HEK293 (cell line): ENCODE measurements around the gene AKR1C1.
"Not testable (repeated sequence)": the region's sequence is repeated elsewhere in the genome, so short reads cannot be mapped to it uniquely, and the experiment has no call there.

Experiments
- GLI4 ChIP-seq: fragments of 450-650 bp; formaldehyde crosslinking; IDR thresholded peaks from 2 replicates; pipeline ENCODE4 v1.5.1; 2016; ENCODE audit warnings: missing biosample characterization, missing genetic modification characterization
- SP2 ChIP-seq: fragments of 450-650 bp; formaldehyde crosslinking; IDR thresholded peaks from 2 replicates; pipeline ENCODE4 v1.5.1; 2016; ENCODE audit warnings: missing biosample characterization, missing genetic modification characterization
- TCF7L2 ChIP-seq: IDR thresholded peaks from 2 replicates; pipeline ENCODE4 v1.6.1; 2011; ENCODE audit warnings: low read depth, mild to moderate bottlenecking, inconsistent platforms, low read length, moderate library complexity, borderline replicate concordance
- YY1 ChIP-seq: fragments of 450-650 bp; formaldehyde crosslinking; IDR thresholded peaks from 2 replicates; pipeline ENCODE4 v1.5.1; 2018; ENCODE audit warnings: missing biosample characterization, missing genetic modification characterization
- ZFP3 ChIP-seq: fragments of 450-650 bp; formaldehyde crosslinking; IDR thresholded peaks from 2 replicates; pipeline ENCODE4 v1.5.1; 2016; ENCODE audit warnings: low read depth, missing biosample characterization, missing genetic modification characterization
- ZNF184 ChIP-seq: fragments of 450-650 bp; IDR thresholded peaks from 2 replicates; pipeline ENCODE4 v1.5.1; 2018; ENCODE audit warnings: missing biosample characterization, mild to moderate bottlenecking, missing genetic modification characterization
- ZNF341 ChIP-seq: fragments of 450-650 bp; formaldehyde crosslinking; IDR thresholded peaks from 2 replicates; pipeline ENCODE4; 2016; ENCODE audit warnings: low read depth, missing biosample characterization, missing genetic modification characterization
- ZNF529 ChIP-seq: fragments of 450-650 bp; formaldehyde crosslinking; IDR thresholded peaks from 2 replicates; pipeline ENCODE4 v1.5.1; 2017; ENCODE audit warnings: missing genetic modification characterization, missing biosample characterization; ENCODE audit not compliant: insufficient replicate concordance
- ZNF610 ChIP-seq: fragments of 450-650 bp; formaldehyde crosslinking; IDR thresholded peaks from 2 replicates; pipeline ENCODE4 v1.5.1; 2016; ENCODE audit warnings: missing biosample characterization, missing genetic modification characterization, borderline replicate concordance
- ZNF660 ChIP-seq: fragments of 450-650 bp; IDR thresholded peaks from 2 replicates; pipeline ENCODE4 v1.5.1; 2018; ENCODE audit warnings: missing biosample characterization, mild to moderate bottlenecking, missing genetic modification characterization
- ZNF670 ChIP-seq: fragments of 450-650 bp; formaldehyde crosslinking; IDR thresholded peaks from 2 replicates; pipeline ENCODE4 v1.5.1; 2016; ENCODE audit warnings: missing biosample characterization, missing genetic modification characterization, low read depth
- ZSCAN30 ChIP-seq: fragments of 450-650 bp; IDR thresholded peaks from 2 replicates; pipeline ENCODE4 v1.5.1; 2018; ENCODE audit warnings: missing biosample characterization, mild to moderate bottlenecking, missing genetic modification characterization, moderate library complexity
- TF ChIP-seq, protein P1 (sequence below): fragments of 450-650 bp; formaldehyde crosslinking; IDR thresholded peaks from 2 replicates; pipeline ENCODE4 v1.5.1; 2016; ENCODE audit warnings: missing biosample characterization, missing genetic modification characterization
- TF ChIP-seq, protein P2 (sequence below): fragments of 450-650 bp; formaldehyde crosslinking; IDR thresholded peaks from 2 replicates; pipeline ENCODE4 v1.5.1; 2016; ENCODE audit warnings: missing biosample characterization, missing genetic modification characterization

DNA sequence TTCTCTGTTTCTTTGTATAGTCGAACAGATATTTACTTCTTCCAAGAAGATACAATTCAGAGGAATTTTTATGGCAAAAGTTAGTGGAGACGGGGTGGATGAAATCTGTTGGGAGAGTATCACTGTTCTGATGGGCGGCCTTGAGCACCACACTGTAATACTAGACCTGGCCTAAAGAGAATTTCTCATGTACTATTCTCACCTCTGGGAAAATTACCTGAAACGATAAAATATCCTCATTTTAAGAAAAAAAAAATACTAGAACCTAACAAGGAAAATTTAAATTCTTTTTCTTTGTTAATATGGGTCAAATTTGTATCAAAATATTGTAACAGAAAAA is 570 bp downstream of the AKR1C1 start:
- TF ChIP-seq, protein P1, sequence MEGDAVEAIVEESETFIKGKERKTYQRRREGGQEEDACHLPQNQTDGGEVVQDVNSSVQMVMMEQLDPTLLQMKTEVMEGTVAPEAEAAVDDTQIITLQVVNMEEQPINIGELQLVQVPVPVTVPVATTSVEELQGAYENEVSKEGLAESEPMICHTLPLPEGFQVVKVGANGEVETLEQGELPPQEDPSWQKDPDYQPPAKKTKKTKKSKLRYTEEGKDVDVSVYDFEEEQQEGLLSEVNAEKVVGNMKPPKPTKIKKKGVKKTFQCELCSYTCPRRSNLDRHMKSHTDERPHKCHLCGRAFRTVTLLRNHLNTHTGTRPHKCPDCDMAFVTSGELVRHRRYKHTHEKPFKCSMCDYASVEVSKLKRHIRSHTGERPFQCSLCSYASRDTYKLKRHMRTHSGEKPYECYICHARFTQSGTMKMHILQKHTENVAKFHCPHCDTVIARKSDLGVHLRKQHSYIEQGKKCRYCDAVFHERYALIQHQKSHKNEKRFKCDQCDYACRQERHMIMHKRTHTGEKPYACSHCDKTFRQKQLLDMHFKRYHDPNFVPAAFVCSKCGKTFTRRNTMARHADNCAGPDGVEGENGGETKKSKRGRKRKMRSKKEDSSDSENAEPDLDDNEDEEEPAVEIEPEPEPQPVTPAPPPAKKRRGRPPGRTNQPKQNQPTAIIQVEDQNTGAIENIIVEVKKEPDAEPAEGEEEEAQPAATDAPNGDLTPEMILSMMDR (tag by site-specific recombination), result not testable (repeated sequence)
- TF ChIP-seq GLI4 (tag by site-specific recombination); YY1; ZNF610 (tag by site-specific recombination); SP2; ZNF529; TCF7L2; ZNF660; ZSCAN30; ZNF341; ZNF670 (tag by site-specific recombination); ZFP3 (tag by site-specific recombination); ZNF184: not testable (repeated sequence)
- TF ChIP-seq, protein P2, sequence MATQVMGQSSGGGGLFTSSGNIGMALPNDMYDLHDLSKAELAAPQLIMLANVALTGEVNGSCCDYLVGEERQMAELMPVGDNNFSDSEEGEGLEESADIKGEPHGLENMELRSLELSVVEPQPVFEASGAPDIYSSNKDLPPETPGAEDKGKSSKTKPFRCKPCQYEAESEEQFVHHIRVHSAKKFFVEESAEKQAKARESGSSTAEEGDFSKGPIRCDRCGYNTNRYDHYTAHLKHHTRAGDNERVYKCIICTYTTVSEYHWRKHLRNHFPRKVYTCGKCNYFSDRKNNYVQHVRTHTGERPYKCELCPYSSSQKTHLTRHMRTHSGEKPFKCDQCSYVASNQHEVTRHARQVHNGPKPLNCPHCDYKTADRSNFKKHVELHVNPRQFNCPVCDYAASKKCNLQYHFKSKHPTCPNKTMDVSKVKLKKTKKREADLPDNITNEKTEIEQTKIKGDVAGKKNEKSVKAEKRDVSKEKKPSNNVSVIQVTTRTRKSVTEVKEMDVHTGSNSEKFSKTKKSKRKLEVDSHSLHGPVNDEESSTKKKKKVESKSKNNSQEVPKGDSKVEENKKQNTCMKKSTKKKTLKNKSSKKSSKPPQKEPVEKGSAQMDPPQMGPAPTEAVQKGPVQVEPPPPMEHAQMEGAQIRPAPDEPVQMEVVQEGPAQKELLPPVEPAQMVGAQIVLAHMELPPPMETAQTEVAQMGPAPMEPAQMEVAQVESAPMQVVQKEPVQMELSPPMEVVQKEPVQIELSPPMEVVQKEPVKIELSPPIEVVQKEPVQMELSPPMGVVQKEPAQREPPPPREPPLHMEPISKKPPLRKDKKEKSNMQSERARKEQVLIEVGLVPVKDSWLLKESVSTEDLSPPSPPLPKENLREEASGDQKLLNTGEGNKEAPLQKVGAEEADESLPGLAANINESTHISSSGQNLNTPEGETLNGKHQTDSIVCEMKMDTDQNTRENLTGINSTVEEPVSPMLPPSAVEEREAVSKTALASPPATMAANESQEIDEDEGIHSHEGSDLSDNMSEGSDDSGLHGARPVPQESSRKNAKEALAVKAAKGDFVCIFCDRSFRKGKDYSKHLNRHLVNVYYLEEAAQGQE (tag by site-specific recombination), result not testable (repeated sequence)
